Neuronal stem cell (in vitro differentiated cells): ENCODE measurements around the gene HUS1.
"Not testable (repeated sequence)": the region's sequence is repeated elsewhere in the genome, so short reads cannot be mapped to it uniquely, and the experiment has no call there.

Experiments used
- DNase-seq: peaks from one replicate; pipeline ENCODE4 v3.0.0-alpha.2; 2013; ENCODE audit warnings: low spot score
- H2AFZ ChIP-seq: one replicate; pipeline ENCODE4 v1.6.1; 2013; ENCODE audit warnings: mild to moderate bottlenecking, low read length, inconsistent platforms
- H2AK5ac ChIP-seq: 2 replicates; pipeline ENCODE4 v1.6.1; 2013; ENCODE audit warnings: low read depth, mild to moderate bottlenecking, inconsistent platforms, low read length, moderate library complexity, mixed read lengths
- H2BK120ac ChIP-seq: 2 replicates; pipeline ENCODE4 v1.6.1; 2013; ENCODE audit warnings: low read depth, mild to moderate bottlenecking, inconsistent platforms, low read length, moderate library complexity, mixed read lengths
- H2BK12ac ChIP-seq: one replicate; pipeline ENCODE4 v1.6.1; 2013; ENCODE audit warnings: low read length, inconsistent platforms
- H2BK15ac ChIP-seq: 2 replicates; pipeline ENCODE4 v1.6.1; 2013; ENCODE audit warnings: mild to moderate bottlenecking, low read length, inconsistent platforms, mixed read lengths
- H2BK5ac ChIP-seq: one replicate; pipeline ENCODE4 v1.6.1; 2013; ENCODE audit warnings: inconsistent platforms, mild to moderate bottlenecking, low read length, moderate library complexity
- H3K14ac ChIP-seq: one replicate; pipeline ENCODE4 v1.6.1; 2013; ENCODE audit warnings: low read length, inconsistent platforms
- H3K18ac ChIP-seq: 2 replicates; pipeline ENCODE4 v1.6.1; 2013; ENCODE audit warnings: low read length, inconsistent platforms
- H3K23ac ChIP-seq: 2 replicates; pipeline ENCODE4 v1.6.1; 2013; ENCODE audit warnings: low read depth, mild to moderate bottlenecking, mixed read lengths, low read length, inconsistent platforms; ENCODE audit not compliant: poor library complexity
- H3K27ac ChIP-seq: replicated peaks from 3 replicates; pipeline ENCODE4 v1.5.1; 2013; ENCODE audit warnings: low read length, inconsistent platforms
- H3K27me3 ChIP-seq, 3 experiments: 2 replicates each; pipeline ENCODE4 v1.6.1; 2013; ENCODE audit warnings: low read length in 3 of 3, mild to moderate bottlenecking in 2 of 3, inconsistent platforms in 1 of 3, low read depth in 1 of 3, mixed read lengths in 1 of 3, moderate library complexity in 1 of 3; ENCODE audit not compliant: control insufficient read depth in 3 of 3, insufficient read depth in 3 of 3
- H3K36me3 ChIP-seq, 2 donors: replicated peaks in 1 of 2; 2 replicates each; pipeline ENCODE4 v1.6.1; 2013; ENCODE audit warnings: low read length in 2 of 2; ENCODE audit not compliant: control insufficient read depth in 2 of 2, insufficient read depth in 2 of 2
- H3K4ac ChIP-seq: 2 replicates; pipeline ENCODE4 v1.6.1; 2013; ENCODE audit warnings: inconsistent platforms, mild to moderate bottlenecking, low read length, moderate library complexity
- H3K4me1 ChIP-seq, 2 donors: 1 replicate in 1 of 2; 2 replicates in 1 of 2; pipeline ENCODE4 v1.6.1; 2013; ENCODE audit warnings: low read length in 2 of 2, low read depth in 1 of 2; ENCODE audit not compliant: control insufficient read depth in 2 of 2, insufficient read depth in 1 of 2
- H3K4me2 ChIP-seq: one replicate; pipeline ENCODE4 v1.6.1; 2013; ENCODE audit warnings: mild to moderate bottlenecking, low read length, inconsistent platforms; ENCODE audit not compliant: insufficient read depth, poor library complexity, severe bottlenecking
- H3K4me3 ChIP-seq, 2 donors: 2 replicates each; pipeline ENCODE4 v1.5.1; 2013; ENCODE audit warnings: low read length in 2 of 2, mild to moderate bottlenecking in 2 of 2, inconsistent platforms in 1 of 2, moderate library complexity in 1 of 2
- H3K79me1 ChIP-seq: one replicate; pipeline ENCODE4 v1.6.1; 2013; ENCODE audit warnings: low read depth, mild to moderate bottlenecking, inconsistent platforms, low read length, moderate library complexity
- H3K9ac ChIP-seq: one replicate; pipeline ENCODE4 v1.6.1; 2013; ENCODE audit warnings: mild to moderate bottlenecking, low read depth, low read length, inconsistent platforms; ENCODE audit not compliant: poor library complexity
- H3K9me3 ChIP-seq, 2 donors: replicated peaks in 1 of 2; 2 replicates each; pipeline versions ENCODE3 to v1.6.1; 2013; ENCODE audit warnings: low read length in 2 of 2, mild to moderate bottlenecking in 2 of 2, inconsistent platforms in 1 of 2, low read depth in 1 of 2, mixed read lengths in 1 of 2, moderate library complexity in 1 of 2; ENCODE audit not compliant: control insufficient read depth in 2 of 2, insufficient read depth in 1 of 2
- H4K8ac ChIP-seq: one replicate; pipeline ENCODE4 v1.6.1; 2013; ENCODE audit warnings: low read depth, mild to moderate bottlenecking, inconsistent platforms, low read length, moderate library complexity
- H4K91ac ChIP-seq: one replicate; pipeline ENCODE4 v1.6.1; 2013; ENCODE audit warnings: low read length, low read depth, mild to moderate bottlenecking, inconsistent platforms; ENCODE audit not compliant: poor library complexity
- WGBS, 2 donors: extraction: QIAGEN DNeasy Blood & Tissue Kit; methylation state at CpG; one replicate each; pipeline ENCODE4 v1.1.7; 2013; ENCODE audit warnings: missing lambda C conversion rate in 2 of 2, mixed read lengths in 1 of 2; ENCODE audit not compliant: insufficient read length in 2 of 2, insufficient replicate concordance in 1 of 2; ENCODE audit errors: extremely low coverage in 2 of 2; 5-methylcytosine and 5-hydroxymethylcytosine counted together

The HUS1 gene

DNA sequence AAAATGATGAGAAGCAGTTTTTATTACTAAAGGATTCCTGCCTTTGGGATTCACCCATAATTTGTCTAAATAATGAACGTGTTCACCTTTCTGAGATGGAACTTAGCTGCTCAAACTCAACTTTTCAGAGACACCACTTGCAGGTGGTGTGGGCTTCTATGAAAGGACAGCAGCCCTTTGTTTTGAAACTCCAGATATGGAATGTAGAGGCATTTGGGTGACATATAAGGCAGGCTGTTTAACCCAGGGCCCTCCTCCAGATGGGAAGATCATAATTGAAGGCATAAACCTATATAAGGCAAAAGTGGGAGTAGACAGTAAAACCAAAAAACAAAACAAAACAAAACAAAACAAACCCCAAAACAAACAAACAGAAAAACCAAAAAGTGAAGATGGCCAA lies 11.9 kb upstream of the HUS1 start:
- Histone ChIP-seq H3K27me3 (no peaks in the 10 kb centered on the region), H2BK15ac (peak overlapping the region; percentile 54), H3K4me3 (peak overlapping the region in 1 of 2 donors; percentile 42), H3K23ac (no peak overlapping the region), H2AK5ac (no peak overlapping the region), H4K8ac (no peak overlapping the region), H3K9me3 (no peaks in the 10 kb centered on the region), H3K4me2 (peak overlapping the region; percentile 61), H3K14ac (no peak overlapping the region), H2BK120ac (no peak overlapping the region), H3K79me1 (no peaks in the 10 kb centered on the region), H4K91ac (no peak overlapping the region), H3K9ac (no peak overlapping the region), H2BK5ac (peak overlapping the region; percentile 2), H3K4ac (no peak overlapping the region), H3K4me1 (peaks cover 0 to 7% of the 10 kb centered on the region in 2 donors), H3K36me3 (no peaks in the 10 kb centered on the region), H2AFZ (peak overlapping the region; percentile 88), H2BK12ac (no peak overlapping the region), H3K18ac (peak overlapping the region; percentile 91), H3K27ac (peak overlapping the region; percentile 69)
- DNase-seq: no peak
- WGBS, 2 donors: no CpG with 5 or more reads among the region's 1 CpG

DNA sequence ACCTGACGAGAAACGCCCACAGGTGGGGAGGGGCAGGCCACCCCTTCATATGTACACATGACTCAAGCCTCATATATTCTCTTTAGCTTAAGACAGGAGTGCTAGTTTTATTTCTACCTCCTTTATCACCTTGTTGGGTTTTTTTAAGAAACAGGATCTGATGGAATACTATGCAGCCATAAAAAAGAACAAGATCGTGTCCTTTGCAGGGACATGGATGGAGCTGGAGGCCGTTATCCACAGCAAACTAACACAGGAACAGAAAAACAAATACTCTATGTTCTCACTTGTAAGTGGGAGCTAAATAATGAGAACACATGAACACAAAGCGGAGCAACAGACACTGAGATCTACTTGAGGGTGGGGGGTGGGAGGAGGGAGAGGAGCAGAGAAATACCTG lies 11.2 kb upstream of the HUS1 start:
- Histone ChIP-seq H3K9ac (no peak overlapping the region), H2AK5ac (no peak overlapping the region), H3K27ac (no peak overlapping the region), H4K91ac (no peak overlapping the region), H3K14ac (no peak overlapping the region), H3K79me1 (no peaks in the 10 kb centered on the region), H3K4me3 (no peak overlapping the region), H3K4me2 (no peak overlapping the region), H2BK15ac (no peak overlapping the region), H3K36me3 (no peaks in the 10 kb centered on the region), H3K4me1 (peaks cover 0 to 7% of the 10 kb centered on the region in 2 donors), H3K9me3 (no peaks in the 10 kb centered on the region), H4K8ac (no peak overlapping the region), H3K27me3 (no peaks in the 10 kb centered on the region), H3K23ac (no peak overlapping the region), H2BK5ac (no peak overlapping the region), H3K18ac (no peak overlapping the region), H3K4ac (no peak overlapping the region), H2BK12ac (no peak overlapping the region), H2BK120ac (no peak overlapping the region), H2AFZ (no peak overlapping the region)
- DNase-seq: no peak
- no CpG with 5 or more reads among the region's 5 CpGs for WGBS, 2 donors

DNA sequence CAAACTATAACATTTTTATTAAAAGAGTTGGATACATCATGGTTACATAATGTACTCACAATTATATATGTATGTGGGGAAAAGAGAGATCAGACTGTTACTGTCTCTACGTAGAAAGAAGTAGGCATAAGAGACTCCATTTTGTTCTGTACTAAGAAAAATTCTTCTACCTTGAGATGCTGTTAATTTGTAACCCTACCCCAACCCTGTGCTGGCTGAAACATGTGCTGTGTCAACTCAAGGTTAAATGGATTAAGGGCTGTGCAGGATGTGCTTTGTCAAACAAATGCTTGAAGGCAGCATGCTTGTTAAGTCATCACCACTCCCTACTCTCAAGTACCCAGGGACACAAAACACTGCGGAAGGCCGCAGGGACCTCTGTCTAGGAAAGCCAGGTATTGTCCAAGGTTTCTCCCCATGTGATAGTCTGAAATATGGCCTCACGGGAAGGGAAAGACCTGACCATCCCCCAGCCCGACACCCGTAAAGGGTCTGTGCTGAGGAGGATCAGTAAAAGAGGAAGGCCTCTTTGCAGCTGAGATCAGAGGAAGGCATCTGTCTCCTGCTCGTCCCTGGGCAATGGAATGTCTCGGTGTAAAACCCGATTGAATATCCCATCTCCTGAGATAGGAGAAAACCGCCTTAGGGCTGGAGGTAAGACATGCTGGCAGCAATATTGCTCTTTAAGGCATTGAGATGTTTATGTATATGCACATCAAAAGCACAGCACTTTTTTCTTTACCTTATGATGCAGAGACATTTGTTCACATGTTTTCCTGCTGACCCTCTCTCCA lies 10.4 kb upstream of the HUS1 start:
- H3K4ac ChIP-seq, H4K91ac ChIP-seq, H4K8ac ChIP-seq, H3K4me1 ChIP-seq, H2BK5ac ChIP-seq, H3K18ac ChIP-seq, H3K27me3 ChIP-seq, H2AK5ac ChIP-seq, H2BK12ac ChIP-seq, H3K9me3 ChIP-seq, H3K14ac ChIP-seq, H3K23ac ChIP-seq, H3K4me2 ChIP-seq, H3K4me3 ChIP-seq, H3K27ac ChIP-seq, H3K9ac ChIP-seq, DNase-seq, H3K79me1 ChIP-seq, H3K36me3 ChIP-seq, H2BK120ac ChIP-seq, H2BK15ac ChIP-seq: not testable (repeated sequence)
- WGBS, 2 donors: no CpG with 5 or more reads among the region's 10 CpGs
- H2AFZ ChIP-seq: peak overlapping the region; percentile 54

DNA sequence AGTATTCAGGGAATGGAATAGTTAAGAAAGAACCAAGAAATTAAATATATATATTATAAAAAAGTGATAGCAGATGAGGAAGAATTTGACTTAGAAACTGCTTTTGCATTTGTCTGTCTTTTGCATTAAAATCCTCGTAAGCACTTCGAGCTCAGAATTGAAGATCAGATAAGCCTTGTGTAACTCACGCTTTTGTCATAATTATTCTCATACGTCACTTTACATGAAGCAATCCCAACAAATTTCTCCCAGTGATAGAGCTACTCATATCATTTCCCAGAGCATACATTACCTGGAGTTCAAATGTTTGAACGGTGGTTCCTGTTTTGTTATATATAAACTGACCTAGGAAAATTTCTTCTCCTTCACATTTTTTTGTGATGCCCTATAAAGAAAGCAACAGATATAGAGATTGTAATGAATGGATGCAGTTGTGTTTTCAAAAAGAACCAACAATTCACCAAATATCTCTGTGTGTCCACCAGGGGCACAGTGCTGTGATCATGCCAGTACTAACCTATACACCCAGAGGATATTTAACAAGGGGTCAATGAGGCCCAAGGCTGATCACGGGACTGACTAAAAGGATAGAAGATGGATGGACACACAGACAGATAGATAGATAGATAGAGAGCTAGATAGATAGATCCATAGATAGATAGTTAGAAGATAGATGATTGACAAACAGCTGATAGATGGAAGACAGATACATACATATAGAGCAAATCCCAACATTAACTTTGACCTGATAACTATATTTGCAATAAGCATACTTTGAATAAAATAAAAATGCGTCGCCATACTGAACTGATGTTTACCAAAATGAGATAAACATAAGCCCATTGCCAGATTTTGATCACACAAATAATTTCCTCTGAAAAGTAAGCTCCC lies 9.3 kb upstream of the HUS1 start:
- no peak overlapping the region for H3K27ac ChIP-seq
- DNase-seq: no peak
- H3K4ac ChIP-seq: no peak overlapping the region
- no peak overlapping the region for H4K91ac ChIP-seq
- H3K4me2 ChIP-seq: no peak overlapping the region
- H2BK12ac ChIP-seq: no peak overlapping the region
- no peak overlapping the region for H2AFZ ChIP-seq
- no peak overlapping the region for H4K8ac ChIP-seq
- H3K14ac ChIP-seq: no peak overlapping the region
- no peak overlapping the region for H3K23ac ChIP-seq
- no peaks in the 10 kb centered on the region for H3K36me3 ChIP-seq
- no peak overlapping the region for H2BK120ac ChIP-seq
- H3K4me3 ChIP-seq: no peak overlapping the region
- H3K4me1 ChIP-seq: peaks cover 0 to 7% of the 10 kb centered on the region in 2 donors
- H3K18ac ChIP-seq: no peak overlapping the region
- H3K79me1 ChIP-seq: no peaks in the 10 kb centered on the region
- WGBS, 2 donors: no CpG with 5 or more reads among the region's 8 CpGs
- H3K27me3 ChIP-seq: no peaks in the 10 kb centered on the region
- no peak overlapping the region for H2BK15ac ChIP-seq
- no peak overlapping the region for H2BK5ac ChIP-seq
- H2AK5ac ChIP-seq: no peak overlapping the region
- no peaks in the 10 kb centered on the region for H3K9me3 ChIP-seq
- no peak overlapping the region for H3K9ac ChIP-seq
